22Rv1 (cell line): ENCODE results near the gene TYMP.
A peak's percentile ranks its signal among the peaks of the same experiment; 100 is the strongest.

ENCODE experiments used
- H3K27ac ChIP-seq: fragments of 450-650 bp; 2 replicates; pipeline ENCODE4 v1.5.1; 2017
- ZFX ChIP-seq: fragments of 450-650 bp; IDR thresholded peaks from 2 replicates; pipeline ENCODE4 v1.6.1; 2017; ENCODE audit warnings: antibody characterized with exemption, borderline replicate concordance
- TF ChIP-seq, protein P1 (sequence below): fragments of 450-650 bp; IDR thresholded peaks from 2 replicates; pipeline ENCODE4 v1.5.1; 2017; ENCODE audit warnings: mild to moderate bottlenecking

Gene TYMP

DNA sequence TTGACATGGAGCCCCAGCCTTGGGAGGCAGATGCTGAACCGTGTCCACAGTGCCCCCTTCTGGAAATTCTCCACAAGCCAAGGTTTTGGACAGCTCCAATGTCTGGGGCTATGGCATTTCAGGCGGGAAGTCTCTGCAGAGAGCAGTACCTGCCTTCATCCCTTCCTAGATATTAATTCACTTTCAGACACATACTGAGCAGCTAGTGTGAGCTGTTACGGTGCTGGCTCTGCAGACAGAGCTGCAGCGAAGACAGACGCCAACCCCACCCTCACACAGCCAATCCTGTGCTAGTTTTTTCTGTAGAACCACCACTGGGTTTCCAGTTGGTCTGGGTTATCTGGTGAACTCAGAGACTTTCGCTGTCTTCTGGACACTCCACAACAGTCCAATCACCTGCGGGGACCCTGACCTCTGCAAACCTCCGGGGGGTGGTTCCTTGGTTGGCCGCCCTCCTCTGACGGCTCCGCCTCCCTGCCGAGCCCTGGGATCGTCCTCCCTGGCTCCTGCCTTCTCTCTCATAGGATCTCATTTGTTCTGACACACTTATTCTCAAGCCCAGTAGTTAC, 31.4 kb downstream of the TYMP start:
- TF ChIP-seq ZFX: no peak
- TF ChIP-seq, protein P1, sequence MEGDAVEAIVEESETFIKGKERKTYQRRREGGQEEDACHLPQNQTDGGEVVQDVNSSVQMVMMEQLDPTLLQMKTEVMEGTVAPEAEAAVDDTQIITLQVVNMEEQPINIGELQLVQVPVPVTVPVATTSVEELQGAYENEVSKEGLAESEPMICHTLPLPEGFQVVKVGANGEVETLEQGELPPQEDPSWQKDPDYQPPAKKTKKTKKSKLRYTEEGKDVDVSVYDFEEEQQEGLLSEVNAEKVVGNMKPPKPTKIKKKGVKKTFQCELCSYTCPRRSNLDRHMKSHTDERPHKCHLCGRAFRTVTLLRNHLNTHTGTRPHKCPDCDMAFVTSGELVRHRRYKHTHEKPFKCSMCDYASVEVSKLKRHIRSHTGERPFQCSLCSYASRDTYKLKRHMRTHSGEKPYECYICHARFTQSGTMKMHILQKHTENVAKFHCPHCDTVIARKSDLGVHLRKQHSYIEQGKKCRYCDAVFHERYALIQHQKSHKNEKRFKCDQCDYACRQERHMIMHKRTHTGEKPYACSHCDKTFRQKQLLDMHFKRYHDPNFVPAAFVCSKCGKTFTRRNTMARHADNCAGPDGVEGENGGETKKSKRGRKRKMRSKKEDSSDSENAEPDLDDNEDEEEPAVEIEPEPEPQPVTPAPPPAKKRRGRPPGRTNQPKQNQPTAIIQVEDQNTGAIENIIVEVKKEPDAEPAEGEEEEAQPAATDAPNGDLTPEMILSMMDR: peak; percentile 90
- H3K27ac ChIP-seq: peak overlapping the region; percentile 89

DNA sequence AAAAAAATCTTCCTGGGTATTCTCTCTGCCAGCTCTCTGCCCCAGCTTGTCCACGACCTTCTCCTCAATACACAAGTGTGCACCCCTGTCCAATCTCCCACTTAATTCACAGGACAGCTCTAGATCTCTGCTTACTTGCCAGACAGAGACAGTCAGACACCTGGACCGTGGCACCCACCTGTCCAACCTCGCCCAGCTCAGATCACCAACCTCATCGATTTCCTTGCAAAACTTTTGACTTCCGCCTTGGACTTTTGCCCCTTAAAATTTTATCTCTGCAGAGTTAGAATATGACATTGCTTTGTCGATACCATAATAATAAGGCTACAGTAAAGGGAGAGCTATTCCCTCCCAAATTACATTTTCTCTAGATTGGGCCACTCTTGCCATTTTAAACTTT, 32.7 kb downstream of the TYMP start:
- TF ChIP-seq, protein P1: no peak
- TF ChIP-seq ZFX: no peak

DNA sequence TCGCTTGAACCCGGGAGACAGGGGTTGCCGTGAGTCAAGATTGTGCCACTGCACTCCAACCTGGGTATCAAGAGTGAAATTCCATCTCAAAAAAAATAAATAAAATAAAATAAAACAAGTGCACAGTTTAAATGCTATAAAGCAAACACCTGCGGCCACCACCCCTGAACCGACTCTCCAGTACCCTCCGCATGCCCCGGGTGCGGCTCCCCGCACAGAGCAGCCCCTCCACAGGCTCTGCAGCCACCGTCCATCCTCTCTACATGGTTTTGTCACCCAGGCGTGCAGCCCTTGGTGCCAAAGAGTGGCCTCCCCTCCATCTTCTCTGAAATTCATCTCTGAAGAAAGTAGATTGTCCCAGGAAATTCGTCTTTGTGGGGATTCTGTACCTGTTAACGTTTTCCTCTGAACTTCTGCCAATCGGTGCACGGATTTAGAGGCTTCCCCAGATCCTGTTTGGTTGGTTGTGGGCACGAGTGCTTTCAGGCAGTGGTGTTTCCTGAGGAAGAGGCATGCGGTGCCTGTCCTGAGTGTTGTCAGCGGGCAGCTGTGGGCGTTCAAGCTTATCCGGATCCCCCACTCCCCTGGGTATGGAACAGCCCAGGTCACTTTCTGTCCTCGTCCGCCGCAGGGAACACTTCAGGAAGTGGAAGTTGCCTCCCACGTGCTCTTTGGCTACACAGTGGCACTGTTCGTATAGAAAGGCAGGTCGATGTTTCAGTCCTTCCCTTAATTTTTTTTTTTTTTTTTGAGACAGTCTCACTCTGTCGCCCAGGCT, 39.1 kb downstream of the TYMP start:
- H3K27ac ChIP-seq: no peak overlapping the region
- no peak for TF ChIP-seq ZFX

More for the DNA sequence above, 32.7 kb downstream of the TYMP start:
- peak overlapping the region; percentile 89 for H3K27ac ChIP-seq

DNA sequence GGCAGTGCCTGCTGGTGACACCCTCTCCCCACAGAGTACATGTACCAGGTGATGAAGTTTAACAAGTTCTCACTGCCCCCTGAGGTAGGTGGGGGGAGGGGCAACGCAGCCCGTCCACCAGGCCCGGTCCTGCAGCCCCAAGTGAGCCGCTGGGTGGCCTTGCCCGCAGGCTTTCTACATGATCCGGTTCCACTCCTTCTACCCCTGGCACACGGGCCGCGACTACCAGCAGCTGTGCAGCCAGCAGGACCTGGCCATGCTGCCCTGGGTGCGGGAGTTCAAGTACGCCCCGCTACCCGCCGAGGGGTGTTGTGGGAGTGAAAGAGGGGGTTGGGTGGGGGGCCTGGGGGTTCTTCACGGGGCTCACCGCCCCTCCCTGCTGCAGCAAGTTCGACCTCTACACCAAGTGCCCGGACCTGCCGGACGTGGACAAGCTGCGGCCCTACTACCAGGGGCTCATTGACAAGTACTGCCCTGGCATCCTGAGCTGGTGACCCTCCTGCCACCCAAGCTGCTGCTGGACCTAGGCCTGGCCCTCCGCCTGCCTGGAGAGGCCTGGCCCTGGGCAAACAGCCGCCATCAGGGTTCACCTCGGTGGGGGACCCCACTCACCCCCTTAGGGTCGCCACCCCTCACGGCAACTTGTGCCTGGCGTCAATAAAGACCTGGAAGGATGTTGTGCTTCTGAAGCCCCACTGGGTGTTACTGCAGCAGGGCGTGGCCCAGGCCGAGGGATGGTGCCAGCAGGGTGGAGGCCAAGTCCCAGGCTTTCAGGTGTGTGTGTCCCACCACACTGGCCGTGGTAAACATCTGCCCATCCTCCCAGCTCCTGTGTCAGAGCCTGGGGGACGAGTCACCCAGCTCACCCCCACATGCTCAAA, 40.2 kb downstream of the TYMP start:
- no peak overlapping the region for H3K27ac ChIP-seq
- no peak for TF ChIP-seq ZFX
- TF ChIP-seq, protein P1: no peak

DNA sequence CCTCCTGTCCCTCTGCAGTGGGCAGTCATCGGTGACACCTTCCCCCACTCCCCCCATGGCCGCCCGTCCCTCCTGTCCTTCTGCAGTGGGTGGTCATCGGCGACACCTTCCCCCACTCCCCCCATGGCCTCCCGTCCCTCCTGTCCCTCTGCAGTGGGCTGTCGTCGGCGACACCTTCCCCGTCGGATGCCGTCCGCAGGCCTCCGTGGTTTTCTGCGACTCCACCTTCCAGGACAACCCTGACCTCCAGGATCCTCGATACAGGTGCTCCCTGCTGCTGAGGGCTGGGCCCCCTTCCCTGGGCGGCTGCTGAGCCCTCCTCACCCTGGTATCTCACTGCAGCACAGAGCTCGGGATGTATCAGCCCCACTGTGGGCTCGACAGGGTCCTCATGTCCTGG, 40.9 kb downstream of the TYMP start:
- TF ChIP-seq, protein P1: no peak
- no peak for TF ChIP-seq ZFX
- H3K27ac ChIP-seq: no peak overlapping the region

DNA sequence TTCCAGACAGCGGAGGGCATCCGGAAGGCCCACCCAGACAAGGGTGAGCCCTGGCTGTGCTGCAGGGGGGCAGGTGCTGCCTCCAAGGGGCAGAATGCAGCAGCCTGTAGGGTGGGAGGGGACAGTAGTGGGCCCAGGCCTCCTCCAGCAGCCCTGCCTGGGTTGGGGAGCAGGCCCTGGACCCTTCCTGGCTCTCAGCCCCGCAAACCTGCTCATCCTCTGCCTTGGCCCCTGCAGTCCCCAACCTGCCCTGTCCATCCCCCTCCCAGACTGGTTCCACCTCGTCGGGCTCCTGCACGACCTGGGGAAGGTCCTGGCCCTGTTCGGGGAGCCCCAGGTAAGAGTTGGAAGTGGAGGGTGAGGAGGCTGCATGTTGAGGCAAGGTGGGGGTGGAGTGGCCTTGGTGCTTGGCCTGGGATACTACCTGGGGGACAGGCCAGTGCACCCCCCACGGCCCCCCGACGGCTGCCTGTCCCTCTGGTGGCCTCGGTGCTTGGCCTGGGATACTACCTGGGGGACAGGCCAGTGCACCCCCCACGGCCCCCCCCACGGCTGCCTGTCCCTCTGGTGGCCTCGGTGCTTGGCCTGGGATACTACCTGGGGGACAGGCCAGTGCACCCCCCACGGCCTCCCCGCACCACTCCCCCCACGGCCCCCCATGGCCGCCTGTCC, 41.7 kb downstream of the TYMP start:
- H3K27ac ChIP-seq: no peak overlapping the region
- TF ChIP-seq ZFX: no peak
- TF ChIP-seq, protein P1: no peak

DNA sequence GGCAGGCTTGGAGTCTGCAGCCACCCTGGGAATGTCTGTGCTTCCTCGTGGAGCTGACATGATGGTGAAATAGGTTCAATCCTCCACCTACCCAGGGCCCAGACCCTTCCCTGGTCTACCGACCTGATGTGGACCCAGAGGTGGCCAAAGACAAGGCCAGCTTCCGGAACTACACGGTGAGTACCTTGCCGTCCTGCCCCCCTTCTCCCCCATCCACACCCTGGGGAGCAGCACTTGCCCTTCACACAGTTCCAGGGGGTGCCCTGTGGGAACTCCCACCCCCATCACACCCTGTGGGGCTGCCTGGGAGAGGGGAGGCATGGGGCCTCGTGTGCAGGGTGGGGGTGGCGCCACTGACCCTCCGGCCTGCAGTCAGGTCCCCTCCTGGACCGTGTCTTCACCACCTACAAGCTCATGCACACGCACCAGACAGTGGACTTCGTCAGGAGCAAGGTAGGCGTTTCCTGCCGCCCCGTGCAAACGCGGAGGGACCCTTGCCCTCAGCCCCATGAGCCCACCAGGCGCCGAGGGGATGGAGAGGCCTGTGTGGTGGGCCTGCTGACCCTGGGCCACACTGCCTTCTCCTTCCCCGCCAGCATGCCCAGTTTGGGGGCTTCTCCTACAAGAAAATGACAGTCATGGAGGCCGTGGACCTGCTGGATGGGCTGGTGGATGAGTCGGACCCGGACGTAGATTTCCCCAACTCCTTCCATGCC, 42.4 kb downstream of the TYMP start:
- TF ChIP-seq, protein P1: no peak
- no peak for TF ChIP-seq ZFX
- H3K27ac ChIP-seq: peak overlapping the region; percentile 95
